Activated CD4-positive, alpha-beta T cell treated with anti-CD3 and anti-CD28 coated beads, Interleukin-2, Interleukin-6, amounts not matched to agents 100 ng/mL and 50 ng/mL, durations not matched to agents 16 hours and 8 hours (primary cell): Measurements from ENCODE around the gene PCDHGA4.
"Not testable (repeated sequence)": the region's sequence is repeated elsewhere in the genome, so short reads cannot be mapped to it uniquely, and the experiment has no call there.

Source experiments
- DNase-seq: peaks from one replicate; pipeline ENCODE4 v3.0.0-alpha.2; 2020

The PCDHGA4 gene

GRCh38 chr5:141349917-141350619, 4.8 kb upstream of the PCDHGA4 start, which contains the start of gene PCDHGB1:
Gene PCDHGB1 (plus strand): TSS chr5:141350099. CDS start chr5:141350261, 162 bp downstream.
- DNase-seq: peak; percentile 35

GRCh38 chr5:141351591-141351990, 3.2 kb upstream of the PCDHGA4 start:
- no peak for DNase-seq

GRCh38 chr5:141355641-141356040, 820 bp downstream of the PCDHGA4 start:
- no peak for DNase-seq

- DNase-seq: no peak
Measured at GRCh38 chr5:141356133-141356532, 1.3 kb downstream of the PCDHGA4 start.

- DNase-seq: no peak
Measured at GRCh38 chr5:141356950-141357349, 2.1 kb downstream of the PCDHGA4 start.

- peak; percentile 16 for DNase-seq
Measured at GRCh38 chr5:141359790-141360426, 5.1 kb downstream of the PCDHGA4 start, which contains the start of gene PCDHGB2. Gene PCDHGB2 (plus strand): TSS chr5:141359994. CDS start chr5:141360136, 142 bp downstream.

GRCh38 chr5:141360685-141361084, 5.9 kb downstream of the PCDHGA4 start:
- no peak for DNase-seq

GRCh38 chr5:141362719-141363118, 7.9 kb downstream of the PCDHGA4 start:
- no peak for DNase-seq

- DNase-seq: no peak
Measured at GRCh38 chr5:141363952-141364660, 9.3 kb downstream of the PCDHGA4 start, which contains the start of gene PCDHGA5. Gene PCDHGA5 (plus strand): TSS chr5:141364162. CDS start chr5:141364331, 169 bp downstream.

GRCh38 chr5:141366016-141366896, 11.4 kb downstream of the PCDHGA4 start:
- no peak for DNase-seq

GRCh38 chr5:141369994-141370848, 15.4 kb downstream of the PCDHGA4 start, which contains the start of gene PCDHGB3:
Gene PCDHGB3 (plus strand): TSS chr5:141370242. CDS start chr5:141370395, 153 bp downstream.
- peak; percentile 47 for DNase-seq

GRCh38 chr5:141371572-141372475, 17.0 kb downstream of the PCDHGA4 start:
- no peak for DNase-seq

- peak; percentile 6 for DNase-seq
Measured at GRCh38 chr5:141373673-141374317, 19.0 kb downstream of the PCDHGA4 start, which contains the start of gene PCDHGA6. Gene PCDHGA6 (plus strand): TSS chr5:141373891. CDS start chr5:141374084, 193 bp downstream.

- DNase-seq: no peak
Measured at GRCh38 chr5:141374627-141375026, 19.8 kb downstream of the PCDHGA4 start.

GRCh38 chr5:141375444-141376155, 20.8 kb downstream of the PCDHGA4 start:
- not testable (repeated sequence) for DNase-seq

- no peak for DNase-seq
Measured at GRCh38 chr5:141382469-141383294, 27.9 kb downstream of the PCDHGA4 start, which contains the start of gene PCDHGA7. Gene PCDHGA7 (plus strand): TSS chr5:141382742. CDS start chr5:141382900, 158 bp downstream.

- no peak for DNase-seq
Measured at GRCh38 chr5:141383345-141383744, 28.5 kb downstream of the PCDHGA4 start.
